Peyer's patch (tissue), 4 donors: Measurements from ENCODE around the gene CNTN2. TPM values are rescaled to one million over a fixed set of nuclear protein-coding genes. Genes with fewer than 3 reads are reported as not detected.

Source experiments
- DNase-seq, 3 donors: peaks; one replicate each; pipeline ENCODE4 v3.0.0-alpha.2; 2017 to 2019
- H3K27ac ChIP-seq, 4 donors: fragments of 200-600 bp; sonication (generic); one replicate each; pipeline ENCODE4 v1.5.1; 2016 to 2019
- H3K27me3 ChIP-seq, 2 donors: fragments of 200-600 bp; sonication (generic); one replicate each; pipeline ENCODE4 v1.5.1; 2019
- H3K36me3 ChIP-seq, 3 donors: fragments of 200-600 bp; sonication (generic); one replicate each; pipeline ENCODE4 v1.5.1; 2016 to 2019
- H3K4me1 ChIP-seq, 4 donors: fragments of 200-600 bp; sonication (generic); one replicate each; pipeline ENCODE4 v1.5.1; 2016 to 2019
- H3K4me3 ChIP-seq, 4 donors: fragments of 200-600 bp; sonication (generic); 1 replicate in 3 of 4; 2 replicates in 1 of 4; pipeline ENCODE4 v1.5.1; 2016 to 2019; ENCODE audit warnings: mild to moderate bottlenecking in 1 of 4
- H3K9me3 ChIP-seq, 4 donors: fragments of 200-600 bp; sonication (generic); one replicate each; pipeline ENCODE4 v1.5.1; 2016 to 2019; ENCODE audit warnings: mild to moderate bottlenecking in 1 of 4
- CTCF ChIP-seq, 6 experiments: fragments of 450-650 bp in 4 of 6; fragments of 200-600 bp in 2 of 6; sonication (generic) in 1 of 6; IDR thresholded peaks; one replicate each; pipeline ENCODE4 v1.5.1; 2017 to 2019; ENCODE audit warnings: antibody characterized with exemption in 6 of 6, mild to moderate bottlenecking in 3 of 6, moderate library complexity in 1 of 6
- POLR2A ChIP-seq, 2 donors: fragments of 450-650 bp; IDR thresholded peaks; one replicate each; pipeline ENCODE4 v1.5.1; 2017; ENCODE audit warnings: antibody characterized with exemption in 2 of 2, mild to moderate bottlenecking in 2 of 2, moderate library complexity in 2 of 2
- total RNA-seq, 4 donors: library from RNA; depleted of rRNA; stranded (reverse); fragments of >200 nt; gene quantifications; one replicate each; pipeline ENCODE4 v1.1.0, GENCODE V29; 2016

The CNTN2 gene
- total RNA-seq, 4 donors from 2014 or later, result 0.18 to 2.8 TPM; not detected in 2

- peak within 1 kb of the TSS; percentile 82 to 97 (median 90) for H3K27ac ChIP-seq
- no peaks in the 10 kb centered on the region for H3K9me3 ChIP-seq
- H3K27me3 ChIP-seq, result no peaks in the 10 kb centered on the region
- peaks cover 0 to 15% (median 0%) of the 10 kb centered on the region in 3 donors for H3K36me3 ChIP-seq
- H3K4me1 ChIP-seq, result peaks cover 0 to 25% (median 12%) of the 10 kb centered on the region in 4 donors
- DNase-seq, result peak; percentile 92 to 98 (median 92)
- peak within 1 kb of the TSS; percentile 80 to 96 (median 88) for H3K4me3 ChIP-seq
- TF ChIP-seq POLR2A (IDR thresholded peaks at IDR 0.05) (peak; percentile 76 to 77), CTCF (IDR thresholded peaks at IDR 0.05) (peak; percentile 21 to 72 (median 61))
Measured at GRCh38 chr1:205121660-205122488, 78.9 kb downstream of the CNTN2 start, which contains the start of gene RBBP5. Gene RBBP5, minus strand, starts transcription at chr1:205121978. Its CDS starts 105 bp downstream, at chr1:205121873.

GRCh38 chr1:205122489-205122882 lies 79.5 kb downstream of the CNTN2 start:
- Histone ChIP-seq H3K27ac (peak overlapping the region; percentile 82 to 97 (median 90)), H3K36me3 (peaks cover 0 to 9% (median 0%) of the 10 kb centered on the region in 3 donors), H3K4me1 (peaks cover 0 to 25% (median 12%) of the 10 kb centered on the region in 4 donors), H3K27me3 (no peaks in the 10 kb centered on the region), H3K4me3 (peak overlapping the region; percentile 80 to 96 (median 88)), H3K9me3 (no peaks in the 10 kb centered on the region)
- TF ChIP-seq POLR2A (IDR thresholded peaks at IDR 0.05), result no peak
- no peak for TF ChIP-seq CTCF (IDR thresholded peaks at IDR 0.05)
- no peak for DNase-seq

- Histone ChIP-seq H3K36me3 (no peaks in the 10 kb centered on the region), H3K4me1 (peaks cover 0 to 25% (median 12%) of the 10 kb centered on the region in 4 donors), H3K4me3 (no peak overlapping the region), H3K27me3 (no peaks in the 10 kb centered on the region), H3K9me3 (no peaks in the 10 kb centered on the region), H3K27ac (no peak overlapping the region)
- peak in 1 of 3 donors; percentile 33 for DNase-seq
- no peak for TF ChIP-seq POLR2A (IDR thresholded peaks at IDR 0.05)
Measured at GRCh38 chr1:205124726-205125125, 81.7 kb downstream of the CNTN2 start.

GRCh38 chr1:205127646-205128045 lies 84.6 kb downstream of the CNTN2 start:
- Histone ChIP-seq H3K27ac (no peak overlapping the region), H3K27me3 (no peaks in the 10 kb centered on the region), H3K4me3 (no peak overlapping the region), H3K4me1 (peaks cover 0 to 6% (median 0%) of the 10 kb centered on the region in 4 donors), H3K9me3 (no peaks in the 10 kb centered on the region), H3K36me3 (no peaks in the 10 kb centered on the region)
- no peak for DNase-seq
- no peak for TF ChIP-seq POLR2A (IDR thresholded peaks at IDR 0.05)
- TF ChIP-seq CTCF (IDR thresholded peaks at IDR 0.05), result no peak

Other genes starting within 250 kb of the CNTN2 start
- gene NFASC, start 172.3 kb upstream of the CNTN2 start, total RNA-seq, result 10 to 100 TPM in 2 of 4 donors, 1 to 10 TPM in 2; 3.2 to 90.0 (median 13.2) TPM
- gene TMEM81, start 41.2 kb downstream of the CNTN2 start, total RNA-seq, result 1 to 10 TPM in 3 of 4 donors, under 1 TPM in 1; 0.88 to 3.3 (median 2.6) TPM
- 10 to 100 TPM; 11.9 to 21.5 (median 15.3) TPM for gene RBBP5, start 78.8 kb downstream of the CNTN2 start, total RNA-seq
- 10 to 100 TPM in 1 of 4 donors, 1 to 10 TPM in 3; 3.5 to 11.6 (median 6.8) TPM for gene DSTYK, start 168.5 kb downstream of the CNTN2 start, total RNA-seq
- 1 to 10 TPM in 2 of 4 donors, under 1 TPM in 2; 0.53 to 4.1 (median 1.1) TPM for gene TMCC2, start 184.7 kb downstream of the CNTN2 start, total RNA-seq